GM12878 (cell line): ENCODE results near the gene CARMIL3. TPM values are rescaled to one million over a fixed set of nuclear protein-coding genes. Genes with fewer than 3 reads are reported as not detected.

Experiments
- ATAC-seq: fragments of 200-7000 bp; cut with Tn5 transposase; 3 replicates; pipeline ENCODE4 v1.9.1; 2020; ENCODE audit warnings: mild to moderate bottlenecking, moderate library complexity
- BruUV-seq: library from RNA; stranded (reverse); fragments of 400-500 nt; replicated peaks from 2 replicates; lab custom pipeline; 2021; lab: Mats Ljungman, UMichigan
- CTCF ChIA-PET: fragments of 300-600 bp; sonication (Branson Sonifier 250); formaldehyde crosslinking; extraction: SDS; loops from one replicate; lab custom pipeline; 2021; ENCODE audit warnings: inconsistent platforms; lab: Yijun Ruan, JAX
- POLR2A ChIA-PET: fragments of 350-600 bp; formaldehyde crosslinking; extraction: SDS; loops from one replicate; lab custom pipeline; 2021; ENCODE audit warnings: inconsistent platforms; lab: Charles Lee
- RAD21 ChIA-PET: fragments of 300-600 bp; sonication (Branson Sonifier 250); formaldehyde crosslinking; loops from one replicate; lab custom pipeline; 2023; ENCODE audit warnings: antibody characterized with exemption; ENCODE audit not compliant: unreplicated experiment; lab: Charles Lee
- SMC1A ChIA-PET: fragments of 300-600 bp; sonication (Branson Sonifier 250); formaldehyde crosslinking; loops from one replicate; lab custom pipeline; 2023; ENCODE audit not compliant: unreplicated experiment, uncharacterized antibody; lab: Charles Lee
- DNase-seq: peaks from one replicate; pipeline ENCODE4 v3.0.0-alpha.2; 2011; ENCODE audit warnings: low read depth, low spot score
- FAIRE-seq: peaks from 3 replicates; lab custom pipeline; 2011; peaks lifted over from hg19 to GRCh38; lab: Jason Lieb, UNC
- H2AFZ ChIP-seq: 2 replicates; pipeline ENCODE4 v1.6.0; 2011; ENCODE audit warnings: low read depth, low read length, control low read depth; ENCODE audit not compliant: control insufficient read depth
- H3K27ac ChIP-seq: 2 replicates; pipeline ENCODE4 v1.5.1; 2011; ENCODE audit warnings: control low read depth; ENCODE audit not compliant: control insufficient read depth, insufficient read depth
- H3K27me3 ChIP-seq, 2 experiments: replicated peaks in 1 of 2; 2 replicates each; pipeline versions ENCODE4 v1.6.0 to v1.6.1; 2011; ENCODE audit warnings: low read length in 1 of 2; ENCODE audit not compliant: control insufficient read depth in 2 of 2, insufficient read depth in 2 of 2
- H3K36me3 ChIP-seq, 2 experiments: 2 replicates each; pipeline ENCODE4 v1.5.1; 2011; ENCODE audit warnings: low read length in 1 of 2; ENCODE audit not compliant: control insufficient read depth in 2 of 2, insufficient read depth in 2 of 2
- H3K4me1 ChIP-seq: 2 replicates; pipeline ENCODE4 v1.6.1; 2011; ENCODE audit warnings: mild to moderate bottlenecking, low read length, moderate library complexity, mixed read lengths; ENCODE audit not compliant: control insufficient read depth, insufficient read depth
- H3K4me2 ChIP-seq: 2 replicates; pipeline ENCODE4 v1.6.0; 2011; ENCODE audit warnings: control low read depth; ENCODE audit not compliant: control insufficient read depth, insufficient read depth
- H3K4me3 ChIP-seq: fragments of 200-600 bp; sonication (generic); 2 replicates; pipeline ENCODE4 v1.5.1; 2016
- H3K79me2 ChIP-seq: 2 replicates; pipeline ENCODE4 v1.6.0; 2011; ENCODE audit warnings: low read length; ENCODE audit not compliant: control insufficient read depth, insufficient read depth
- H3K9ac ChIP-seq: 2 replicates; pipeline ENCODE4 v1.8.0; 2011; ENCODE audit warnings: low read length, control low read depth, mixed read lengths; ENCODE audit not compliant: control insufficient read depth, insufficient read depth
- H3K9me3 ChIP-seq: replicated peaks from 3 replicates; pipeline ENCODE4 v1.5.1; 2011; ENCODE audit warnings: mild to moderate bottlenecking, low read length; ENCODE audit not compliant: control insufficient read depth, insufficient read depth
- H4K20me1 ChIP-seq: 2 replicates; pipeline ENCODE4 v1.6.0; 2011; ENCODE audit not compliant: control insufficient read depth, insufficient read depth
- CEBPB ChIP-seq, 2 experiments: fragments of 150-350 bp in 1 of 2; IDR thresholded peaks; 2 replicates each; pipeline ENCODE4 v1.6.1; 2012 to 2014; ENCODE audit warnings: low read depth in 2 of 2, low read length in 2 of 2, borderline replicate concordance in 1 of 2, inconsistent platforms in 1 of 2
- ESRRA ChIP-seq: IDR thresholded peaks from 2 replicates; pipeline ENCODE4 v1.6.1; 2012; ENCODE audit warnings: mild to moderate bottlenecking, low read length, improper control_type of control experiment
- FOS ChIP-seq: IDR thresholded peaks from 3 replicates; pipeline ENCODE4 v1.6.1; 2011; ENCODE audit warnings: borderline replicate concordance; ENCODE audit not compliant: insufficient read length; ENCODE audit errors: extremely low read depth
- KDM1A ChIP-seq: fragments of 200-600 bp; sonication (generic); IDR thresholded peaks from 2 replicates; pipeline ENCODE4 v1.6.1; 2016; ENCODE audit warnings: borderline replicate concordance
- MTA3 ChIP-seq: IDR thresholded peaks from 2 replicates; pipeline ENCODE4 v1.6.1; 2012; ENCODE audit warnings: low read length, inconsistent platforms, borderline replicate concordance
- NRF1 ChIP-seq: conservative IDR thresholded peaks from 2 replicates; pipeline ENCODE4 v1.6.1; 2011; ENCODE audit warnings: mild to moderate bottlenecking, low read depth, low read length, improper control_type of control experiment
- PAX5 ChIP-seq: IDR thresholded peaks from 2 replicates; pipeline ENCODE4 v1.6.1; 2011; ENCODE audit warnings: low read depth, low read length, borderline replicate concordance
- SMAD5 ChIP-seq: IDR thresholded peaks from 2 replicates; pipeline ENCODE4 v1.6.1; 2016; ENCODE audit warnings: antibody characterized with exemption, low read depth
- TCF7 ChIP-seq: IDR thresholded peaks from 2 replicates; pipeline ENCODE4 v1.6.1; 2014; ENCODE audit warnings: antibody characterized with exemption, borderline replicate concordance
- ZNF217 ChIP-seq: fragments of 450-650 bp; IDR thresholded peaks from 2 replicates; pipeline ENCODE4 v1.6.1; 2017; ENCODE audit warnings: antibody characterized with exemption, mild to moderate bottlenecking
- ZNF24 ChIP-seq: fragments of 450-650 bp; IDR thresholded peaks from 2 replicates; pipeline ENCODE4 v1.6.1; 2017; ENCODE audit warnings: antibody characterized with exemption, mild to moderate bottlenecking
- WGBS: methylation state at CpG from one replicate; pipeline ENCODE4 v1.1.6; 2016; ENCODE audit warnings: low lambda C conversion rate; ENCODE audit not compliant: insufficient replicate concordance, insufficient coverage; ENCODE audit errors: missing lambda C conversion rate; 5-methylcytosine and 5-hydroxymethylcytosine counted together
- in situ Hi-C: fragments of 300-500 bp; cut with MboI; formaldehyde crosslinking; loops from 9 replicates; pipeline ENCODE4 v1.14.3; 2018; ENCODE audit warnings: mixed read lengths
- intact Hi-C: fragments of 100-400 bp; cut with micrococcal nuclease; formaldehyde crosslinking; loops from one replicate; pipeline ENCODE4 v1.14.2; 2022; ENCODE audit not compliant: unreplicated experiment
- polyA plus RNA-seq, 11 experiments: library from polyadenylated mRNA; depleted of rRNA in 4 of 11; unstranded in 6 of 11; stranded (reverse) in 5 of 11; fragments of >200 nt; fragmentation: Nextera tagmentation in 4 of 11; fragmentation: Illumina TruSeq in 1 of 11; extraction: Ambion mirVana in 4 of 11; extraction: Trizol in 1 of 11; gene quantifications; 1 replicate in 1 of 11; 2 replicates in 10 of 11; pipeline versions ENCODE4 v1.2.1 to v1.2.3, GENCODE V29; 2011 to 2016; ENCODE audit warnings: inconsistent platforms in 2 of 11, missing spikeins in 2 of 11, low read depth in 1 of 11
- total RNA-seq, 4 experiments: library from RNA; depleted of rRNA in 3 of 4; stranded (reverse); fragments of >200 nt in 3 of 4; fragmentation: Illumina TruSeq in 1 of 4; extraction: Trizol in 1 of 4; gene quantifications; 2 replicates each; pipeline versions ENCODE4 v1.2.1 to v1.2.3, GENCODE V29; 2013 to 2021
- TF ChIP-seq, protein P1 (sequence below): IDR thresholded peaks from 2 replicates; pipeline ENCODE4 v1.6.1; 2012; ENCODE audit warnings: low read depth, low read length, improper control_type of control experiment
- TF ChIP-seq, protein P2 (sequence below): fragments of 450-650 bp; formaldehyde crosslinking; IDR thresholded peaks from 2 replicates; pipeline ENCODE4 v1.4.0; 2022; ENCODE audit warnings: mild to moderate bottlenecking, moderate library complexity
- TF ChIP-seq, protein P3 (sequence below): fragments of 450-650 bp; IDR thresholded peaks from 2 replicates; pipeline ENCODE4 v1.6.1; 2017; ENCODE audit warnings: mild to moderate bottlenecking
- TF ChIP-seq, protein P4 (sequence below): fragments of 450-650 bp; IDR thresholded peaks from 2 replicates; pipeline ENCODE4 v1.6.1; 2018; ENCODE audit warnings: mild to moderate bottlenecking, low read depth, moderate library complexity; ENCODE audit not compliant: partially characterized antibody

The CARMIL3 gene
- total and polyA plus RNA-seq, 10 of the 15 experiments (the other 5 are each of a cell fraction or from before 2014, with no cell fraction given) = 0.09 to 0.32 (median 0.25) TPM; not detected in 3

DNA sequence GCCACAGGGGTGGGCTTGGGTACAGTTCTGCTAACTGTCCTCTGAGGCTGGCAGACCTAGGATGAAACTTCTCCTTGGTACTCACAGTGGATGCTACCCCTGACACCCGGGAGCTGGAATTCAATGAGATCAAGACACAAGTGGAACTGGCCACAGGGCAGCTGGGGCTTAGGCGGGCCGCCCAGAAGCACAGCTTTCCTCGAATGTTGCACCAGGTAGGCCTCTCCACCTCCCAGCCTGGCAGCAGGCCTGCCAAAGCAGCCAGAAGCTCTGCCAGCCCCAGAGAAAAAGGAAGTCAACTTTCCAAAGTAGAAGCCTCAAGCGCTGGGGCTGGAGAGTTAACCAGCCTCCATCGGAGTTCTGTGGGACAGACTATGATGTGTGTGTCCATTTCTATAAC lies 65.4 kb downstream of the CARMIL3 start:
- Histone ChIP-seq H3K27ac (no peak overlapping the region), H3K4me2 (no peak overlapping the region; the same call in 1 of the 2 replicates), H3K36me3 (peaks cover 11 to 23% of the 10 kb centered on the region in 2 experiments), H4K20me1 (no peaks in the 10 kb centered on the region), H3K4me1 (peaks cover 5% of the 10 kb centered on the region), H3K27me3 (no peaks in the 10 kb centered on the region), H3K9me3 (no peaks in the 10 kb centered on the region), H3K79me2 (peaks cover 24% of the 10 kb centered on the region), H3K9ac (no peak overlapping the region), H3K4me3 (no peak overlapping the region), H2AFZ (no peak overlapping the region)
- no peak for FAIRE-seq
- RAD21 ChIA-PET = interaction anchor here (1.0 to 5.8 kb wide), 6 partner anchors 8 to 44 kb away, joined by 3 to 69 read pairs (median 8); partner anchors contain the start of genes EMC9, IRF9, PSME1 and PSME2
- POLR2A ChIA-PET = interaction anchor here (0.5 to 17.1 kb wide), 8 partner anchors 8 to 107 kb away, joined by 3 to 276 read pairs (median 64); partner anchors contain the start of genes EMC9, FITM1, IRF9 and PCK2
- CTCF ChIA-PET = interaction anchor here (0.9 to 5.9 kb wide), 5 partner anchors 8 to 191 kb away, joined by 3 to 39 read pairs (median 7); partner anchors contain the start of genes CIDEB, IRF9 and PSME1
- intact Hi-C loops (no loop called here), in situ Hi-C loops (loop anchor here (25.0 kb wide), 1 partner anchor 805 kb away; the partner anchor contains the start of genes BCL2L2, PABPN1 and PPP1R3E)
- no peak for DNase-seq
- ATAC-seq = no peak
- WGBS = 90% methylated on average over 6 of the region's 6 CpGs
- no TSS peak for BruUV-seq
- SMC1A ChIA-PET = interaction anchor here (0.8 to 7.7 kb wide), 5 partner anchors 9 to 44 kb away, joined by 3 to 70 read pairs (median 47); partner anchors contain the start of genes EMC9, IRF9, PCK2 and PSME1
- TF ChIP-seq FOS (no peak), NRF1 (no peak), KDM1A (no peak), MTA3 (no peak), SMAD5 (no peak), ZNF217 (no peak), ESRRA (no peak), CEBPB (IDR thresholded peaks at IDR 0.05; ENCODE audit: borderline replicate concordance in 1 of 2, low read depth in 2 of 2, low read length in 2 of 2) (no peak), TCF7 (no peak), ZNF24 (no peak), PAX5 (no peak)
- TF ChIP-seq, protein P1, sequence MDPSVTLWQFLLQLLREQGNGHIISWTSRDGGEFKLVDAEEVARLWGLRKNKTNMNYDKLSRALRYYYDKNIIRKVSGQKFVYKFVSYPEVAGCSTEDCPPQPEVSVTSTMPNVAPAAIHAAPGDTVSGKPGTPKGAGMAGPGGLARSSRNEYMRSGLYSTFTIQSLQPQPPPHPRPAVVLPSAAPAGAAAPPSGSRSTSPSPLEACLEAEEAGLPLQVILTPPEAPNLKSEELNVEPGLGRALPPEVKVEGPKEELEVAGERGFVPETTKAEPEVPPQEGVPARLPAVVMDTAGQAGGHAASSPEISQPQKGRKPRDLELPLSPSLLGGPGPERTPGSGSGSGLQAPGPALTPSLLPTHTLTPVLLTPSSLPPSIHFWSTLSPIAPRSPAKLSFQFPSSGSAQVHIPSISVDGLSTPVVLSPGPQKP = no peak
- TF ChIP-seq, protein P2, sequence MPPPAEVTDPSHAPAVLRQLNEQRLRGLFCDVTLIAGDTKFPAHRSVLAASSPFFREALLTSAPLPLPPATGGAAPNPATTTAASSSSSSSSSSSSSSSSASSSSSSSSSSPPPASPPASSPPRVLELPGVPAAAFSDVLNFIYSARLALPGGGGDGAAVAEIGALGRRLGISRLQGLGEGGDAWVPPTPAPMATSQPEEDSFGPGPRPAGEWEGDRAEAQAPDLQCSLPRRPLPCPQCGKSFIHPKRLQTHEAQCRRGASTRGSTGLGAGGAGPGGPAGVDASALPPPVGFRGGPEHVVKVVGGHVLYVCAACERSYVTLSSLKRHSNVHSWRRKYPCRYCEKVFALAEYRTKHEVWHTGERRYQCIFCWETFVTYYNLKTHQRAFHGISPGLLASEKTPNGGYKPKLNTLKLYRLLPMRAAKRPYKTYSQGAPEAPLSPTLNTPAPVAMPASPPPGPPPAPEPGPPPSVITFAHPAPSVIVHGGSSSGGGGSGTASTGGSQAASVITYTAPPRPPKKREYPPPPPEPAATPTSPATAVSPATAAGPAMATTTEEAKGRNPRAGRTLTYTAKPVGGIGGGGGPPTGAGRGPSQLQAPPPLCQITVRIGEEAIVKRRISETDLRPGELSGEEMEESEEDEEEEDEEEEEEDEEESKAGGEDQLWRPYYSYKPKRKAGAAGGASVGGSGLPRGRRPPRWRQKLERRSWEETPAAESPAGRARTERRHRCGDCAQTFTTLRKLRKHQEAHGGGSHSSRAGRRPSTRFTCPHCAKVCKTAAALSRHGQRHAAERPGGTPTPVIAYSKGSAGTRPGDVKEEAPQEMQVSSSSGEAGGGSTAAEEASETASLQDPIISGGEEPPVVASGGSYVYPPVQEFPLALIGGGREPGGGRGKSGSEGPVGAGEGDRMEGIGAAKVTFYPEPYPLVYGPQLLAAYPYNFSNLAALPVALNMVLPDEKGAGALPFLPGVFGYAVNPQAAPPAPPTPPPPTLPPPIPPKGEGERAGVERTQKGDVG = no peak
- TF ChIP-seq, protein P3, sequence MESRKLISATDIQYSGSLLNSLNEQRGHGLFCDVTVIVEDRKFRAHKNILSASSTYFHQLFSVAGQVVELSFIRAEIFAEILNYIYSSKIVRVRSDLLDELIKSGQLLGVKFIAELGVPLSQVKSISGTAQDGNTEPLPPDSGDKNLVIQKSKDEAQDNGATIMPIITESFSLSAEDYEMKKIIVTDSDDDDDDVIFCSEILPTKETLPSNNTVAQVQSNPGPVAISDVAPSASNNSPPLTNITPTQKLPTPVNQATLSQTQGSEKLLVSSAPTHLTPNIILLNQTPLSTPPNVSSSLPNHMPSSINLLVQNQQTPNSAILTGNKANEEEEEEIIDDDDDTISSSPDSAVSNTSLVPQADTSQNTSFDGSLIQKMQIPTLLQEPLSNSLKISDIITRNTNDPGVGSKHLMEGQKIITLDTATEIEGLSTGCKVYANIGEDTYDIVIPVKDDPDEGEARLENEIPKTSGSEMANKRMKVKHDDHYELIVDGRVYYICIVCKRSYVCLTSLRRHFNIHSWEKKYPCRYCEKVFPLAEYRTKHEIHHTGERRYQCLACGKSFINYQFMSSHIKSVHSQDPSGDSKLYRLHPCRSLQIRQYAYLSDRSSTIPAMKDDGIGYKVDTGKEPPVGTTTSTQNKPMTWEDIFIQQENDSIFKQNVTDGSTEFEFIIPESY = no peak
- TF ChIP-seq, protein P4, sequence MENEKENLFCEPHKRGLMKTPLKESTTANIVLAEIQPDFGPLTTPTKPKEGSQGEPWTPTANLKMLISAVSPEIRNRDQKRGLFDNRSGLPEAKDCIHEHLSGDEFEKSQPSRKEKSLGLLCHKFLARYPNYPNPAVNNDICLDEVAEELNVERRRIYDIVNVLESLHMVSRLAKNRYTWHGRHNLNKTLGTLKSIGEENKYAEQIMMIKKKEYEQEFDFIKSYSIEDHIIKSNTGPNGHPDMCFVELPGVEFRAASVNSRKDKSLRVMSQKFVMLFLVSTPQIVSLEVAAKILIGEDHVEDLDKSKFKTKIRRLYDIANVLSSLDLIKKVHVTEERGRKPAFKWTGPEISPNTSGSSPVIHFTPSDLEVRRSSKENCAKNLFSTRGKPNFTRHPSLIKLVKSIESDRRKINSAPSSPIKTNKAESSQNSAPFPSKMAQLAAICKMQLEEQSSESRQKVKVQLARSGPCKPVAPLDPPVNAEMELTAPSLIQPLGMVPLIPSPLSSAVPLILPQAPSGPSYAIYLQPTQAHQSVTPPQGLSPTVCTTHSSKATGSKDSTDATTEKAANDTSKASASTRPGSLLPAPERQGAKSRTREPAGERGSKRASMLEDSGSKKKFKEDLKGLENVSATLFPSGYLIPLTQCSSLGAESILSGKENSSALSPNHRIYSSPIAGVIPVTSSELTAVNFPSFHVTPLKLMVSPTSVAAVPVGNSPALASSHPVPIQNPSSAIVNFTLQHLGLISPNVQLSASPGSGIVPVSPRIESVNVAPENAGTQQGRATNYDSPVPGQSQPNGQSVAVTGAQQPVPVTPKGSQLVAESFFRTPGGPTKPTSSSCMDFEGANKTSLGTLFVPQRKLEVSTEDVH = no peak
